ENCODE results near the gene DMWD.
A peak's percentile ranks its signal among the peaks of the same experiment; 100 is the strongest.

The DMWD gene

GRCh38 chr19:45792470-45793177 lies at the start of gene DMWD:
TSS of gene DMWD (minus strand) at chr19:45792845. CDS start at chr19:45792756, 89 bp downstream.
- peak; percentile 91 for DNase-seq (ENCODE audit: low read depth)

GRCh38 chr19:45842198-45842597 lies 49.6 kb upstream of the DMWD start:
- DNase-seq (ENCODE audit: low read depth) = no peak

- DNase-seq (ENCODE audit: low read depth) = no peak
Measured at GRCh38 chr19:45834970-45835369, 42.3 kb upstream of the DMWD start.

- DNase-seq (ENCODE audit: low read depth) = no peak
Measured at GRCh38 chr19:45828945-45829344, 36.3 kb upstream of the DMWD start.

GRCh38 chr19:45828523-45828922 lies 35.9 kb upstream of the DMWD start:
- DNase-seq (ENCODE audit: low read depth) = no peak

GRCh38 chr19:45827459-45828093 lies 34.9 kb upstream of the DMWD start:
- DNase-seq (ENCODE audit: low read depth) = no peak

GRCh38 chr19:45826934-45827333 lies 34.3 kb upstream of the DMWD start:
- DNase-seq (ENCODE audit: low read depth) = no peak

- no peak for DNase-seq (ENCODE audit: low read depth)
Measured at GRCh38 chr19:45825917-45826893, 33.6 kb upstream of the DMWD start.

- no peak for DNase-seq (ENCODE audit: low read depth)
Measured at GRCh38 chr19:45825263-45825605, 32.6 kb upstream of the DMWD start.

- no peak for DNase-seq (ENCODE audit: low read depth)
Measured at GRCh38 chr19:45824531-45825262, 32.1 kb upstream of the DMWD start.

GRCh38 chr19:45824041-45824471 lies 31.4 kb upstream of the DMWD start:
- no peak for DNase-seq (ENCODE audit: low read depth)

GRCh38 chr19:45823182-45823581 lies 30.5 kb upstream of the DMWD start:
- no peak for DNase-seq (ENCODE audit: low read depth)

- DNase-seq (ENCODE audit: low read depth) = no peak
Measured at GRCh38 chr19:45822716-45823115, 30.1 kb upstream of the DMWD start.

GRCh38 chr19:45821570-45821969 lies 28.9 kb upstream of the DMWD start:
- no peak for DNase-seq (ENCODE audit: low read depth)

GRCh38 chr19:45821103-45821521 lies 28.5 kb upstream of the DMWD start:
- DNase-seq (ENCODE audit: low read depth) = no peak

- DNase-seq (ENCODE audit: low read depth) = no peak
Measured at GRCh38 chr19:45820413-45821102, 27.9 kb upstream of the DMWD start.

GRCh38 chr19:45819769-45820168 lies 27.1 kb upstream of the DMWD start:
- no peak for DNase-seq (ENCODE audit: low read depth)

- no peak for DNase-seq (ENCODE audit: low read depth)
Measured at GRCh38 chr19:45817725-45818301, 25.2 kb upstream of the DMWD start.

GRCh38 chr19:45817010-45817724 lies 24.5 kb upstream of the DMWD start:
- DNase-seq (ENCODE audit: low read depth) = peak; percentile 52
